Mesendoderm (in vitro differentiated cells): ENCODE results near the gene GPR155.

Source experiments
- DNase-seq: peaks from one replicate; pipeline ENCODE4 v3.0.0; 2013
- H2AK5ac ChIP-seq: 2 replicates; pipeline ENCODE4 v1.6.1; 2013; ENCODE audit warnings: low read length, inconsistent platforms
- H2BK120ac ChIP-seq: 2 replicates; pipeline ENCODE4 v1.6.1; 2013; ENCODE audit warnings: low read depth, mild to moderate bottlenecking, low read length, moderate library complexity, mixed read lengths
- H2BK15ac ChIP-seq: replicated peaks from 2 replicates; pipeline ENCODE4 v1.6.1; 2013; ENCODE audit warnings: low read depth, mild to moderate bottlenecking, moderate library complexity
- H2BK5ac ChIP-seq: 2 replicates; pipeline ENCODE4 v1.6.1; 2013; ENCODE audit warnings: low read length, inconsistent platforms
- H3K18ac ChIP-seq: 2 replicates; pipeline ENCODE4 v1.6.1; 2013; ENCODE audit warnings: mild to moderate bottlenecking, low read length, mixed read lengths
- H3K23ac ChIP-seq: one replicate; pipeline ENCODE4 v1.6.1; 2013; ENCODE audit warnings: low read length
- H3K27ac ChIP-seq: 2 replicates; pipeline ENCODE4 v1.5.1; 2013; ENCODE audit warnings: low read depth, mild to moderate bottlenecking, inconsistent platforms, low read length, moderate library complexity
- H3K27me3 ChIP-seq: 2 replicates; pipeline ENCODE4 v1.6.1; 2013; ENCODE audit warnings: low read length, control low read depth, mild to moderate bottlenecking, inconsistent platforms; ENCODE audit not compliant: insufficient read depth, poor library complexity
- H3K36me3 ChIP-seq: 2 replicates; pipeline ENCODE4 v1.6.1; 2013; ENCODE audit warnings: low read length, inconsistent platforms; ENCODE audit not compliant: control insufficient read depth, insufficient read depth
- H3K4ac ChIP-seq: one replicate; pipeline ENCODE4 v1.6.1; 2013; ENCODE audit warnings: low read depth, mild to moderate bottlenecking, low read length, moderate library complexity
- H3K4me1 ChIP-seq: 2 replicates; pipeline ENCODE4 v1.6.1; 2013; ENCODE audit warnings: low read depth, low read length, inconsistent platforms; ENCODE audit not compliant: control insufficient read depth
- H3K4me2 ChIP-seq: 2 replicates; pipeline ENCODE4 v1.6.1; 2013; ENCODE audit warnings: low read length
- H3K4me3 ChIP-seq: 2 replicates; pipeline ENCODE4 v1.5.1; 2013; ENCODE audit warnings: mild to moderate bottlenecking, low read length
- H3K56ac ChIP-seq: one replicate; pipeline ENCODE4 v1.6.1; 2013; ENCODE audit warnings: low read length
- H3K79me1 ChIP-seq: 2 replicates; pipeline ENCODE4 v1.6.1; 2013; ENCODE audit warnings: low read length, inconsistent platforms
- H3K79me2 ChIP-seq: 2 replicates; pipeline ENCODE4 v1.6.1; 2013; ENCODE audit warnings: mild to moderate bottlenecking, low read length; ENCODE audit not compliant: control insufficient read depth, insufficient read depth
- H3K9ac ChIP-seq: 2 replicates; pipeline ENCODE4 v1.6.1; 2013; ENCODE audit warnings: low read length, inconsistent platforms
- H4K5ac ChIP-seq: one replicate; pipeline ENCODE4 v1.6.1; 2013; ENCODE audit warnings: low read length
- H4K8ac ChIP-seq: one replicate; pipeline ENCODE4 v1.6.1; 2013; ENCODE audit warnings: low read depth, mild to moderate bottlenecking, control low read depth, low read length, moderate library complexity
- WGBS: extraction: QIAGEN DNeasy Blood & Tissue Kit; methylation state at CpG from one replicate; pipeline ENCODE4 v1.1.7; 2013; ENCODE audit warnings: low lambda C conversion rate, missing lambda C conversion rate; ENCODE audit not compliant: insufficient coverage; ENCODE audit errors: extremely low coverage; 5-methylcytosine and 5-hydroxymethylcytosine counted together

The GPR155 gene

GRCh38 chr2:174454566-174454965 lies 32.3 kb downstream of the GPR155 start:
- Histone ChIP-seq H2BK120ac (no peak overlapping the region), H3K4me3 (no peak overlapping the region)

DNA sequence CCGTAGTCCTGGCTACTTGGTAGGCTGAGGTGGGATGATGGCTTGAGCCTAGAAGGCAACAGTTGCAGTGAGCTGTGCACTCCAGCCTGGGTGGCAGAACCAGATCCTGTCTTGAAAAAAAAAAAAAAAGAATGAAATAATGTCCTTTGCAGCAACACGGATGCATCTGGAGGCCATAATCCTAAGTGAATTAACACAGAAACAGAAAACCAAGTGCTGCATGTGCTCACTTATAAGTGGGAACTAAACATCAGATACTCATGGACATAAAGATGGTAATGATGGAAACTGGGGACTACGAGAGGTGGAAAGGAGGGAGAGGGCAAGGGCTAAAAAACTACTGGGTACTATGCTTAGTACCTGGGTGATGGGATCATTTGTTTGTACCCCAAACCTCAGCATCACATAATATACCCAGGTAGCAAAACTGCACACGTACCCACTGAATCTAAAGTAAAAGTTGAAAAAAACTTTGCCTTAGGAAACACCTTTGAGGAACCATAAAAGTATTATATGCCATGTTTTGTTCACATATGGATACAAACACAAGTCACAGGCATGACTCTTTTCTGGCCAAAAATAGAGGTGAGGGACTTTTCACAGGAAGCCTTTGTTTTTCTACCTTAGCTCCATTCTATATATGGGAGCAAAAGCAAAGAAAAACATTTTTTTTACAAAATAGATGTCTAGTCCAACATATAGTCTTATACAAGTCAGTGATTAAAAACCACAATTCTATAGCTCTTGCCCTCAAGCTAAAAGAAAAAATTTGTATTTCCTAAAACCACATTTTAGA lies 36.6 kb downstream of the GPR155 start:
- Histone ChIP-seq H3K23ac (no peak overlapping the region), H4K5ac (no peak overlapping the region), H3K4ac (no peak overlapping the region), H3K4me1 (no peaks in the 10 kb centered on the region), H3K4me2 (no peak overlapping the region), H3K79me2 (no peaks in the 10 kb centered on the region), H2BK5ac (no peak overlapping the region), H4K8ac (no peak overlapping the region), H3K9ac (no peak overlapping the region), H3K27me3 (no peaks in the 10 kb centered on the region), H2AK5ac (no peak overlapping the region), H3K79me1 (no peaks in the 10 kb centered on the region), H2BK120ac (no peak overlapping the region), H3K56ac (no peak overlapping the region), H3K4me3 (no peak overlapping the region), H2BK15ac (no peak overlapping the region), H3K27ac (no peak overlapping the region), H3K36me3 (no peaks in the 10 kb centered on the region), H3K18ac (no peak overlapping the region)
- DNase-seq: no peak
- WGBS: no CpG with 5 or more reads among the region's 4 CpGs

More at GRCh38 chr2:174454566-174454965, 32.3 kb downstream of the GPR155 start:
- Histone ChIP-seq H3K79me2 (no peaks in the 10 kb centered on the region), H3K18ac (no peak overlapping the region), H4K8ac (no peak overlapping the region), H3K4ac (no peak overlapping the region), H3K9ac (no peak overlapping the region), H3K23ac (no peak overlapping the region), H3K36me3 (no peaks in the 10 kb centered on the region), H3K79me1 (no peaks in the 10 kb centered on the region), H2AK5ac (no peak overlapping the region), H2BK15ac (no peak overlapping the region), H3K27me3 (no peaks in the 10 kb centered on the region), H3K56ac (no peak overlapping the region), H3K27ac (no peak overlapping the region), H4K5ac (no peak overlapping the region), H3K4me2 (no peak overlapping the region), H3K4me1 (no peaks in the 10 kb centered on the region), H2BK5ac (no peak overlapping the region)
- no CpG with 5 or more reads among the region's 2 CpGs for WGBS
- no peak for DNase-seq

GRCh38 chr2:174449033-174449432 lies 37.8 kb downstream of the GPR155 start:
- no peak overlapping the region for H3K56ac ChIP-seq
- H2BK120ac ChIP-seq: no peak overlapping the region
- no peaks in the 10 kb centered on the region for H3K79me1 ChIP-seq
- no peaks in the 10 kb centered on the region for H3K4me1 ChIP-seq
- no peak overlapping the region for H3K4me3 ChIP-seq
- no peak overlapping the region for H4K5ac ChIP-seq
- no peaks in the 10 kb centered on the region for H3K27me3 ChIP-seq
- H4K8ac ChIP-seq: no peak overlapping the region
- no peak overlapping the region for H3K4ac ChIP-seq
- H3K79me2 ChIP-seq: no peaks in the 10 kb centered on the region
- no peak overlapping the region for H2BK5ac ChIP-seq
- H2BK15ac ChIP-seq: no peak overlapping the region
- H3K9ac ChIP-seq: no peak overlapping the region
- no peak overlapping the region for H3K4me2 ChIP-seq
- H2AK5ac ChIP-seq: no peak overlapping the region
- H3K23ac ChIP-seq: no peak overlapping the region
- H3K36me3 ChIP-seq: no peaks in the 10 kb centered on the region
- no peak overlapping the region for H3K18ac ChIP-seq
- no CpG with 5 or more reads among the region's 2 CpGs for WGBS
- H3K27ac ChIP-seq: no peak overlapping the region
- no peak for DNase-seq

GRCh38 chr2:174446531-174446930 lies 40.3 kb downstream of the GPR155 start:
- no CpG with 5 or more reads among the region's 4 CpGs for WGBS
- Histone ChIP-seq H3K27ac (no peak overlapping the region), H3K27me3 (no peaks in the 10 kb centered on the region)

DNA sequence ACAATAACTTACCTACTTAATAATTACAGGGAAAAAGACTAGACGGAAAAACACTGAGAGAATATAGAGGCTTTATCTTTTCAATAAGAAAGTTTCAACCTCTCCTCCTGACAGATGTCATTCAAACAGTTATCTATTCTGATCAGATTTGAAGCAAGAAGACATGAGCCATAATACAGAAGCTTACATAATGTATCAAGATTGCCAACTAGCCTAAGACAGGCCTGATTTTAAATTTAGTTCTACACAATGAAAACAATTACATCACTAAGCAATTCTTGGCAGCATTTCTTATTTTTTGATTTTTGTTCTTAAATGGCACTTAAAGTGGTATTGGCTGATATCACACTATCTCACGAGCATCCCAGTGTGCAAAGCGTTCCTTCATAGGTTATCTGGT lies 41.6 kb downstream of the GPR155 start:
- H3K18ac ChIP-seq: no peak overlapping the region
- H2BK15ac ChIP-seq: no peak overlapping the region
- no peaks in the 10 kb centered on the region for H3K36me3 ChIP-seq
- H3K27me3 ChIP-seq: no peaks in the 10 kb centered on the region
- H4K8ac ChIP-seq: no peak overlapping the region
- H2BK120ac ChIP-seq: no peak overlapping the region
- no CpG with 5 or more reads among the region's 3 CpGs for WGBS
- no peak overlapping the region for H3K23ac ChIP-seq
- H3K4me2 ChIP-seq: no peak overlapping the region
- H2BK5ac ChIP-seq: no peak overlapping the region
- H3K4ac ChIP-seq: no peak overlapping the region
- no peaks in the 10 kb centered on the region for H3K79me1 ChIP-seq
- H3K27ac ChIP-seq: no peak overlapping the region
- H3K4me1 ChIP-seq: no peaks in the 10 kb centered on the region
- H3K9ac ChIP-seq: no peak overlapping the region
- H3K56ac ChIP-seq: no peak overlapping the region
- DNase-seq: no peak
- no peaks in the 10 kb centered on the region for H3K79me2 ChIP-seq
- H4K5ac ChIP-seq: no peak overlapping the region
- H2AK5ac ChIP-seq: no peak overlapping the region
- no peak overlapping the region for H3K4me3 ChIP-seq

More at GRCh38 chr2:174446531-174446930, 40.3 kb downstream of the GPR155 start:
- H3K4ac ChIP-seq: no peak overlapping the region
- H4K5ac ChIP-seq: no peak overlapping the region
- no peaks in the 10 kb centered on the region for H3K79me2 ChIP-seq
- H3K4me3 ChIP-seq: no peak overlapping the region
- H3K79me1 ChIP-seq: no peaks in the 10 kb centered on the region
- no peak overlapping the region for H2BK120ac ChIP-seq
- H3K4me2 ChIP-seq: no peak overlapping the region
- no peak overlapping the region for H3K9ac ChIP-seq
- no peak for DNase-seq
- H3K36me3 ChIP-seq: no peaks in the 10 kb centered on the region
- no peak overlapping the region for H2AK5ac ChIP-seq
- no peak overlapping the region for H4K8ac ChIP-seq
- no peak overlapping the region for H3K56ac ChIP-seq
- no peaks in the 10 kb centered on the region for H3K4me1 ChIP-seq
- no peak overlapping the region for H3K23ac ChIP-seq
- H2BK15ac ChIP-seq: no peak overlapping the region
- no peak overlapping the region for H2BK5ac ChIP-seq
- H3K18ac ChIP-seq: no peak overlapping the region

GRCh38 chr2:174444761-174445160 lies 42.1 kb downstream of the GPR155 start:
- H3K4me3 ChIP-seq: no peak overlapping the region
- no peak overlapping the region for H3K9ac ChIP-seq
- H3K4me2 ChIP-seq: no peak overlapping the region
- no peak overlapping the region for H2BK15ac ChIP-seq
- no peak overlapping the region for H2BK120ac ChIP-seq
- no peak overlapping the region for H3K56ac ChIP-seq
- no CpG with 5 or more reads among the region's 6 CpGs for WGBS
- no peak overlapping the region for H3K27ac ChIP-seq
- H3K4me1 ChIP-seq: no peaks in the 10 kb centered on the region
- H2AK5ac ChIP-seq: no peak overlapping the region
- H3K27me3 ChIP-seq: no peaks in the 10 kb centered on the region
- H3K79me1 ChIP-seq: no peaks in the 10 kb centered on the region
- H3K4ac ChIP-seq: no peak overlapping the region
- H4K5ac ChIP-seq: no peak overlapping the region
- H3K36me3 ChIP-seq: no peaks in the 10 kb centered on the region
- H4K8ac ChIP-seq: no peak overlapping the region
- H3K23ac ChIP-seq: no peak overlapping the region
- H3K79me2 ChIP-seq: no peaks in the 10 kb centered on the region
- H3K18ac ChIP-seq: no peak overlapping the region
- DNase-seq: no peak
- no peak overlapping the region for H2BK5ac ChIP-seq
